IPS-11a (cell line): Measurements from ENCODE around the gene S100A8.
"Not testable (repeated sequence)": the region's sequence is repeated elsewhere in the genome, so short reads cannot be mapped to it uniquely, and the experiment has no call there.

ENCODE experiments used
- H3K4me3 ChIP-seq: one replicate; pipeline ENCODE4 v1.5.1; 2013; ENCODE audit warnings: low read depth, low read length, control low read depth

S100A8 gene

DNA sequence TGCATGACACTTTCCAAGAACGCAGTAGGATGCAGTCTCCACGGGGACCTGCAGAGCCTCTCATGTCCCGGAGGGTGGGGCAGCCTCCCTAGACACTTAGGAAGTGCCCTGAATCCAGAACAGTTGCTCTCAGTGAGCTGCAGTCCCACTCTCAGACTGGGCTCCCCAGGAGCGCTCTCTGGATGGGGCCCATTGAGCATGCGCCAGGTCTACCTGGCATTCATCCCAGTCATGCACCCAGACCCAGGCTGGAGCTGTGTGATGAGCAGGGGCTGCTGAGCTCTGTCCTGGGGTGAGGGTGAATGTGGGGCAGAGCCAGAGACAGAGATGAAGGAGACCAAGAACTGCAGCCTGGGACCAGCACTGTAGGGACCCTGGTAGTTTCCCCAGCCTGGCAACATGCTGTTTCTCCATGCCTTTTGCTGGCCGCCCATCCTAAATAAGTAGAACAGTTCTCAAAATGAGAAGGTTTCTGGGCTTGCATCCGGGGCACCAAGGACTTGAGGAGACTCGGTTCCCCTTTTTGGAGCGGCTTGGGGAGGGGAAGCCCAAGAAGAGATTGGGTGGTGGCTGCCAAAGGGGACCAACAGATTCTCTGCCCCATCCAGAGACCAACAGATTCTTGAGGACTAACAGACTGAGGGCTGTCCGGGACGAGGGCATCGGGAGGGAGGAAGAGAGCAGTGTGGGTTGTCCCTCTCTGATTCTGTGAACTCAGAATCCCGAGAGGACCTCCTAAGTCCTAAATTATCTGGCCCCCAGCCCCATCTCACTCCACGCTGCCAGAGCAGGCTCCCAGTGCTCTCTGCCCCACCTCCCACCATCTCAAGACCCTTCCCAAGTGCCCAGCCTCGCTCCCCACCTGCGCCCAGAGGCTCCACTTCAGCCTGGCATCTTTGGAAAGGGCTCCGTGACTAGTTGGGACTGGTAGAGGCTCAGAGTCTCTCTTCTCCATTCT lies 41.2 kb downstream of the S100A8 start:
- H3K4me3 ChIP-seq = no peak overlapping the region

DNA sequence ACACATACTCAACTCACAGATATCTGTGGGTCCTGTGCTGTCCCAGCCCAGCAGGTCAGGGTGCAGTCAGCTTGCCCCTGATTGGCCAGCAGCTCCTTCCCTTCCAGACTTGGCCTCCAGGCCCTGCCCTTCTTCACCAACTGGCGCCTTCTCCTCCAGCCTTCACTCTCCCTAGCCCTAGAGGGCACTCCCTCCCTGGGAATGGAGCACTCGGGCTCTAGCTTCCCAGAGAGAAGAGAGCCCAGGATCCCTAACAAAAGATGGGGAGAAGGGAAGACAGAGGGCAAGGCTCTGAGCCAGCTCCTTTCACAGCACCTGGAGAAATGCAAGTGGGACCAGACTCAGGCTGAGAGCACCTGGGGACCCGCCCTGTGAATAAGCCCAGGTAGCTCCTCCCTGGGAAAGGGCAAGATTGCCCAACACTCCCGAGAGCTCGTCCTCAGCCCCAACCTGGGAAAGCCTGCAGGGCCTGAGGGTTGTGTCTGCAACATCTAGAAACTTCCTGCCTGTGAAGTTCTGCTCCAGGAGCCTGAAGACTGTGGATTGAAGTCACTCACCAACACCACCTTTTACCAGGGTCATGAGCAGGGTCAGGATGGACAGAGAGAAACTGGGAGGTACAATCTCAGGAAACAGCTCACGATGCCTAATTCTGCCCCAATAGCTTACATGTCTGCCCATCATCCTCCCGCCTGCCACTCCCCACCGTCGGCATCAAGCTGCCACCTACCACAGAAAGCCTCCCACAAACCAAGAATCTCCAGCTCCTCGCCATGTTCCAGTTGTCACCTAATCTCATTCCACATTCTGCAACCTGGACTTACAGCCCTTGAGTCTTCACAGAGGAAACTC lies 42.1 kb downstream of the S100A8 start, which contains the start of gene PGLYRP4:
TSS of gene PGLYRP4 (minus strand) at position 331 of the 852 bp plus-strand sequence. CDS start 909 bp downstream, outside the sequence.
- no peak within 1 kb of the TSS for H3K4me3 ChIP-seq

DNA sequence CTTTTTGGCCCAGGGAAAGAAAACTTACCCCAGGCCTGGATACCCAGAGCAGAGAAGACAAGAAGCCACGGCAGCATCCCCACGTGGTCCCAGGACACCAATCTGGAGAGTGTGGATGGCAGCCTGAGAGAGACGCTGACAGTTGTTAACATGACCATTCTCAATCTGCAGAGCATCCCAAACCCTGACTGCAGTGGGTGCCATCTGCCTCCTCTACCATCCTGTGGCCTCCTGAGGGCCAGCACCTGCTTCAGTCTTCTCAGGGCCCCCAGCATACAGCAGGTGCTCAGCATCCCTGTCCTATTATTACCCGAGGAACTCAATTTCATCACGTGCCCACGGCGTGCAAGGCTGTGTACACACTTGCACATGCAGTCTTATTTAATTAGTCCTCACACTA lies 43.0 kb downstream of the S100A8 start:
- H3K4me3 ChIP-seq = no peak overlapping the region

DNA sequence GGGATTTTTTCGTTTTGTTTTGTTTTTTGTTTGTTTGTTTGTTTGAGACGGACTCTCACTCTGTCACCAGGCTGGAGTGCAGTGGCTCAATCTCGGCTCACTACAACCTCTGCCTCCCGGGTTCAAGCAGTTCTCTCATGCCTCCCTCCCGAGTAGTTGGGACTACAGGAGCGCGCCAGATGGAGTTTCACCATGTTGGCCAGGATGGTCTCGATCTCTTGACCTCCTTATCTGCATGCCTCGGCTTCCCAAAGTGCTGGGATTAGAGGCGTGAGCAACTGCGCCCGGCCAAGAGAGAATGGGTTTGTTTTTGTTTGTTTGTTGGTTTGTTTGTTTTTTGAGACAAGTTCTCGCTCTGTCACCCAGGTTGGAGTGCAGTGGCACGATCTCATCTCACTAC lies 43.8 kb downstream of the S100A8 start:
- H3K4me3 ChIP-seq = not testable (repeated sequence)

DNA sequence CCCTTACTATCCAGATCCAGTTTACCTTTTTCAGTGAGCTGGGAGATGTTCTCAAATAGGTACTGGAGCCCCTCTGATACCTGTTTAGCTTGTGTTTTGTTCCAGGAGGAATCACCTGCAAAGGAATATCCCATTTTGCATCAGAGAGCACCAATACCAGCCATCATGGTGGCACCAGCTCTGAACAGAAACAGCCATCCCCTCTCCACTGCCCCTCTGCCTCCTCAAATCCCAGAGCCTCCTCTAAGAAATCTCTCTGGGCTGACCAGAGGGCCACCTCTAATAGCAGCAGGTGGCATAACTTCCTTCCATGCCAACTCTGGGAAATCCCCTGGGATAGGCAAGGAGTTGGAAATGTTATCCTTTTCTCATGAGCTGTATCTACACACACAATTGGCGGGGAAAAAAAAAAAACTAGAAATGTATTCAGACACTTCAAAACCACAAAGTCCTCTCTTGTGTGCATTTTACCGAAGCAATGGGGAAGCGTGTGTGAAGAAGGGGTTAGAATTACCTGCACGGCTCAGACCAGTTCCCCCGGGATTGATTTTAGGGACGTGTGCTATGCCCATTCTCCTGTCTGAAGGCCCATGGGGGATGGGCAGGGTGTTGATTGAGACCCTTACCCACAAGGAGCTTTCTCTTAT lies 44.7 kb downstream of the S100A8 start:
- H3K4me3 ChIP-seq = no peak overlapping the region

DNA sequence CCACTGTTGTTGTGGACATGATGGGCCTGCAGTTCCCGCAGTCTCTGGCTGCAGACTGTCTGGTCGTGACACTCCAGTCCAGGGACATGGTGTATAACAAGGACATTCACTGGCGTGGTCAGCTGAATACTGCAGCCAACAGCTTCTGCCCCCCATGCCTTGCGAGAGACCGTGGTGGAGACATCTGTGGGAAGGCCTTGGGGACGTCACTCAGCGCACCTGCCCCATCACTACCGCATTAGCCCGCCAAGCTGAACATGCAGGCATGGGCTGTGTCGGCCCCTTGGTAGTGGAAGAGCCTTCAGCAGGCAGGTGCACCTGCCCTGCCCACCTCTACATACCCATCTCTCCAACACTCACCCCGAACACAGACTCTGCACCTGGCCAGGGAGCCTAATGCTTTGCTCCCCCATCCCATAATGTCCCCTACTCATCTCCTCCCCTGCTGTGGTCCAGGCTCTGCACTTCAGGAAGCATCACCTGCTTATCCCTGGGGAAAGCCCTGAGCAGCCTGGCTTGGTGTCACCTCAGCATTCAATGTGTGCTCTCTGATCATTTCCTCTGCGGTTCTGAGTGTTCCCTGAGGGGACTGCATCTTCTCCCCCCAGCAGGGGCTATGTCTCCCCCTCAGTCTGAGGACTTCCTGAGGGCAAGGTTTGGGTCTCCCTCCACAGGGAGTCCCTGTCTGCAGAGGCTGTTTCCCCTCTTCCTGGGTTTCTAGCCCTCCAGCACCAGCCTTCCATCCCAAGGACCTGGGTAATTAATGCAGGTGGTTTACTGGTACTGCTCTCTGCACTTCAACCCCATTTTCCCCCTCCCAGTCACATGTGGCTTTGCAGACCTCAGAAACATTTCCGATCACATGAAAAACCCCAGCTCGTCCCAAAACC lies 45.4 kb downstream of the S100A8 start:
- H3K4me3 ChIP-seq = no peak overlapping the region

DNA sequence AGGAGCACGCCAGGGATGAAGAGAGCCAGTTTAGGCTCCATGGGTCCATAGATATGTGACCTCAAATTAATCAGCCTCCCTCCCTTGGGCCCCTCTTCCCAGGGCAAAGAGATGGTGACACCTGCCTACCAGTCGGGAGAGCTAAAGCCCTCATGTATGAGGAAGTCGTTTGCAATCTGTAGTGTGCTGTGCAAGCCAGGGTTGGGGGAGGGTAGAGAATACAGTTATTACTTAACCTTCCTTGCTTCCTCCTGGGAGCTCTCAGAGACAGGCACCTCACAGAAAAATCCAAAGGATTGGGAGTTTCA lies 46.2 kb downstream of the S100A8 start:
- H3K4me3 ChIP-seq = no peak overlapping the region

DNA sequence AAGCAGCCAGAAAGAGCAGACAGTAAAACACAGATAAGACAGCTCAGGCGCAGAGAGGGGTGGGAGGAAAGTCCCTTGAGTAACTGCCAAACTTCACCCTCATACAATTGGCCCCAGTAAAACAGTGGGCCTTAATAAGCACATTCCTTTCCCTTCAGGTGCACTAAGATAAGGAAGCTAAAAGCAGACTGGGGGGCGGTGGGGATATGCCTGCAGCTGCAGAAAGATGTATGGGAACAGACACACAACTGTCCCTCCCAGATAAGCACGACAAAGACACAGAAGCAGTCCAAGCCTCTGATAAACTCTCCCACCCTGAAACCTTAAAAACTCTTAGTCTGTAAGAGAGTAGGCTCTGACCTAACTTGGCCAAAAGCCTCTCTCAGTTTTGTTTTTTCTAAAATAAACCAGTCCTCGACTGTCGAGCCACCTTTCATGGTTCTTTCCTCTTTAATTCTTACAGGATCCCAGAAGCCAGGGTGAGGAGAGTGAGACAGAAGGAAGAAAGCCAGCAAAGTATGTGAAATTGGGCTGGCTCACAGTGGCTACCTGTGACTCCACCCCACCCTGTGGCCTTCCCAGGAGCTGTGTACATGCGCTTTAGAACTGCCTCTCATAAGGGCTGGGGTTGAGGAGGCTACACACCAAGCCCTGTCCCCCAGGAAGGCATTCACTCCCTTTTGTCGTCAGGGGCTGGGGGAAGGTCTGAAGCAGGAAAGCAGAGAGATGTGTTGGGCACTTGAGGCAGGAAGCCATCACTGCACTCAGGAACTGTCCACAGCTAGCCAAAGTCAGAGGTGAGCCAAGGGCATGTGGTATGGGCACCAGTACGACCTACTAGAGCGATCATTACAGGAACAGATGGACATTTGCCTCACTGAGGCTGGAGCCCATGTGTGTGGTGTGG lies 46.8 kb downstream of the S100A8 start:
- no peak overlapping the region for H3K4me3 ChIP-seq

DNA sequence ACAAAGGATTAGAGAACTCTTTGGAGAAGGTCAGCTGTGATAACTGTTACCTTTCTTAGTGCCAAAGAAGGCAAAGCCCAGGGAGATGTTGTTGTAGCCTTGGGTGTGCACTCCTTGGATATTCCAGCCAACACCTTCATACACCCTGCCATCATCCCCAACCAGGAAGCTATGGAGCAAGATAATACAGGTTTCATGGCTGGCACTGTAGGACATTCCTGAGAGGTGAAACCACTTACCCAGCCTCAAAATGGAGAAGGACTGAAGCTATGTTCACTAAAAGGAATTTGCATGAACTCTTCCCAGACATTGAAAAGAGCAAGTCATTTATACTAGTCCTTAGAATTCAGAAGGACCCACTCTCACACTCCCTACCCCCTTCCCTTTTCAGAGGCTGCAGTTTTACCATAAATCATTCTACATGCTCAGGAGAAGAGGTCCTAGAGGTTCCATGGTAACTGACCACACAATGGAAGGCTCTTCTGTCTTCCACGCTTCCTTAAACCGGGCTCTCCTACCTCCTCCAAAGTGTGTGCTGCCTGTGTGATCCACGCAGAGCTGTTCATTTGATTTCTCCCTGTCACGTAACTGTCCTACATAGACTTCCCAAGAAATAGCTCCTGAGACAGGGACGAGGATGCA lies 47.7 kb downstream of the S100A8 start:
- no peak overlapping the region for H3K4me3 ChIP-seq

DNA sequence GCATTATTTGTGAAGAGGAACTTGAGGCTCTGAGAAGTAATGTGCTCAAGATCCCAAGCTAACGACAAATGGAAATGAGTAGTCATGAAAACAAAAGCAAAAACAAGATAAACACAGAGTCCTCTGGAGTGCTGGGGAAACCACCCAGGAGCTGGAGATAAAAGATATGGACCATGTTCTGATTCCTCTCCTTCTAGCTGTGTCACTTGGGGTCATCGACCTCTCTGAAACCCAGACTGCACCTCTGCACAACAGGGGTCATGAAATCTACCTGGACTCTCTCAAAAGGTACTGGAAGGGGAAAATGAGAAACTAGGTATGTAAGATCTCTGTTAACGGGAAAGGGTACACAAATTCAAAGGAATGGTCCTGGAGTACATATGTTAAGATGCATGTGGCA lies 48.7 kb downstream of the S100A8 start:
- no peak overlapping the region for H3K4me3 ChIP-seq

DNA sequence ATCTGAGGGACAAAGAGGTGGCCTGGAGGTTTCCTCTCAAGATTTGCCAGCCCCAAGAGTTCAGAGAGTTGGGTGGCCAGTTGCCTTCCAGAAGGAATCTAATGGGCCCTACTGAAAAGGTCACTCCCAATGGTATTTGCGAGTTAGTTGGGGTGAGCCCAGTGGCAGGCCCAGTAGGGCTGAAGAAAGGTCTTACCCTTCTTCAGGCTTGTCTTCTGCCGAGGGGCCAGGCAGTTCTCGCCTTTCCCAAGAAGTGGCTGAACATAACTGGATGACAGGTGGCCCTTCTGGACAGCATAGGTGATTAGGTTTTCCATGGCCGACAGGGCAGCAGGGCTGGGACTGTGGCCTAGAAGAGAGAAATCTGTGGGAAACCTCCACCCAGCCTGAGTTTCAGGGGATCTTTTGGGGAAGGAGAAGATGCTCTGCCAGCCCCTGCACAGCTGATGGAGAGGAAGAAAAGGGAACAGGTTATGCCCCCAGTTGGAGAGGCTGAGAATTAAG lies 49.4 kb downstream of the S100A8 start:
- no peak overlapping the region for H3K4me3 ChIP-seq

DNA sequence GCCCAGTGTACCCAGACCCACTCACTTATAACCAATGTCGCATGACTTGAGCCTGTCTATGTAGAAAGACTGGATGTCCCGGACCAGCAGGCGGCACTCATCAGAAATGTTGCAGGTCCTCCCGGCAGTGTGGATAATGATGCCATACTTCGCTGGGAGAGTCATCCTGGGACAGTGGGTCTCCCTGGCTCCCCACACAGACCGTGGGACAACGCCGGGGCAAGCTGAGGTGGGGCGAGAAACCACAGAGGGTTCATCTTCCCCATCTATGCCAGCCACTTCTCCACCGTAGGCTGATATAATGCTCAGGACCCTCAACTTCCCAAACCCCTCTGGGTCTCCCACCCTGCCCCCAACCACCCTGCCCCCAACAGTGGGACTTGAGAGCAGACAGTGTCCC lies 50.5 kb downstream of the S100A8 start:
- H3K4me3 ChIP-seq = no peak overlapping the region
